NB4 (cell line): ENCODE measurements around the gene OOSP2.
A peak's percentile ranks its signal among the peaks of the same experiment; 100 is the strongest.
"Not testable (repeated sequence)": the region's sequence is repeated elsewhere in the genome, so short reads cannot be mapped to it uniquely, and the experiment has no call there.

ENCODE experiments used
- DNase-seq: peaks from one replicate; pipeline ENCODE4 v3.0.0; 2010; ENCODE audit warnings: low read depth
- H3K4me3 ChIP-seq: one replicate; pipeline ENCODE4 v1.5.1; 2011; ENCODE audit warnings: mild to moderate bottlenecking, low read depth, low read length, moderate library complexity
- MAX ChIP-seq: IDR thresholded peaks from 2 replicates; pipeline ENCODE4 v1.6.1; 2011; ENCODE audit warnings: low read depth, low read length
- MYC ChIP-seq: IDR thresholded peaks from 2 replicates; pipeline ENCODE4 v1.6.1; 2011; ENCODE audit warnings: low read depth, low read length
- POLR2A ChIP-seq: IDR thresholded peaks from 2 replicates; pipeline ENCODE4 v1.6.1; 2011; ENCODE audit warnings: mild to moderate bottlenecking; ENCODE audit not compliant: insufficient read length; ENCODE audit errors: extremely low read depth
- TF ChIP-seq, protein P1 (sequence below): IDR thresholded peaks from one replicate; pipeline ENCODE4 v1.5.1; 2012; ENCODE audit warnings: low read depth, low read length

Gene OOSP2

DNA sequence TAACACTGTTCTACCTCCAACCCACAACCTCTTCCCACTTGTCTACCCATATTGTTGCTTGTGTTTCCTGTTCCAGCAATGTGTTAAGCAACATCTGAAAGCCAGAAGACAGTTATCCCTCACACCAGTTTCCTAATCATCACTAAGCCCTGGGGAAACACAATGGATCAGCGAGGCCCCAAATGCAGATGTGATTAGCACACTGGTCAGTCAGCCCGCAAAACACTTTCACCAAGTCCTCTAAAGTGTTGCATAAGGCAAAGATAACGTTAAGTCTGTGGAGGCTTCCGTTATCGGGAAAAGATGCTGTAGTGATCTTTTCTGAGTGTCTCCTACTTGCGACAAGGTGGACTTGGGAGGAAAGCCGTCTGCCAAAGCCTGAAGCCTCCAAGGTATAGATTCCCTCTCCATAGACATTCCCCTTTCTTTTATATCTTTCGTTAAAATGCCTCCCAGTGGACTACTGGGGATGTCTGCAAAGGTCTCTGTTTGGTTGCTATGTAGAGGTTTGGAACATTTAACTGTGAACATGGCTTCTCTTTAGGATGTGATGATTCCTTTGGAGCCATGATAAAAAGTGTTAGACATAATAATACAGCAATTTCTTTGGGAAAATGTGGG lies 16.2 kb downstream of the OOSP2 start, which contains the start of gene MS4A3:
MS4A3 (plus strand) TSS at position 317 of the 621 bp plus-strand sequence. CDS start 4,496 bp downstream, outside the sequence.
- TF ChIP-seq POLR2A (no peak), MYC (peak; percentile 69; the same call in 1 of the 2 replicates), MAX (no peak)
- peak; percentile 99 for DNase-seq

GRCh38 chr11:60059052-60059451 lies 18.8 kb downstream of the OOSP2 start:
- peak; percentile 30 for DNase-seq
- peak overlapping the region; percentile 85 for H3K4me3 ChIP-seq
- TF ChIP-seq MAX (no peak), POLR2A (no peak), MYC (no peak)
- TF ChIP-seq, protein P1, sequence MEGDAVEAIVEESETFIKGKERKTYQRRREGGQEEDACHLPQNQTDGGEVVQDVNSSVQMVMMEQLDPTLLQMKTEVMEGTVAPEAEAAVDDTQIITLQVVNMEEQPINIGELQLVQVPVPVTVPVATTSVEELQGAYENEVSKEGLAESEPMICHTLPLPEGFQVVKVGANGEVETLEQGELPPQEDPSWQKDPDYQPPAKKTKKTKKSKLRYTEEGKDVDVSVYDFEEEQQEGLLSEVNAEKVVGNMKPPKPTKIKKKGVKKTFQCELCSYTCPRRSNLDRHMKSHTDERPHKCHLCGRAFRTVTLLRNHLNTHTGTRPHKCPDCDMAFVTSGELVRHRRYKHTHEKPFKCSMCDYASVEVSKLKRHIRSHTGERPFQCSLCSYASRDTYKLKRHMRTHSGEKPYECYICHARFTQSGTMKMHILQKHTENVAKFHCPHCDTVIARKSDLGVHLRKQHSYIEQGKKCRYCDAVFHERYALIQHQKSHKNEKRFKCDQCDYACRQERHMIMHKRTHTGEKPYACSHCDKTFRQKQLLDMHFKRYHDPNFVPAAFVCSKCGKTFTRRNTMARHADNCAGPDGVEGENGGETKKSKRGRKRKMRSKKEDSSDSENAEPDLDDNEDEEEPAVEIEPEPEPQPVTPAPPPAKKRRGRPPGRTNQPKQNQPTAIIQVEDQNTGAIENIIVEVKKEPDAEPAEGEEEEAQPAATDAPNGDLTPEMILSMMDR = no peak

More for the DNA sequence above, 16.2 kb downstream of the OOSP2 start, which contains the start of gene MS4A3:
- peak within 1 kb of the TSS; percentile 85 for H3K4me3 ChIP-seq

DNA sequence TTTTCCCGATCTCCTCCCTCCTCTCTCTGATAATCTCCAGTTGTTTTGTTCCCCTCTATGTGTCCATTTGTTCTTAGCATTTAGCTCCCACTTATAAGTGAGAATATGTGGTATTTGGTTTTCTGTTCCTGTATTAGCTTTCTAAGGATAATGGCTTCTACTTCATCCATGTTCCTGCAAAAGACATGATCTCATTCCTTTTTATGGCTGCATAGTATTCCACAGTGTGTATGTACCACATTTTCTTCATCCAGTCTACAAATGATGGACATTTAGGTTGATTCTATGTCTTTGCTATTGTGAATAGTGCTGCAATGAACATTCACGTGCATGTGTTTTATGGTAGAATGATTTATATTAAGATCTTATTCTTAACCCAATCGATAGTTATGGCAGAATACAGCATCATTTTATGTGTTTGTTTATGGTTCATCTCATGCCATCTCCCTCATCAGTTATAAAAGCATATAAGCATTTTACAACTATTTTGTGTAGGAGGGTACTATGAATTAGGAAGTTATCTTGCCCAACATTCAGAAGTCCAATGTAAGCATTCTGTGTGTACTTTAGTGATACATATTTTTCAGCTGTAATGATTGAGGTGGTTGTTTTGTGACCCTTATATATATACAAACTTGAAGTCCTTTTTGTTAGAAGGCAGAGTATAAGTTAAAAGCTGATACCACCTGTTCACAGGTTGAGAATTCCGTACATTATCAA lies 19.5 kb downstream of the OOSP2 start:
- peak; percentile 22 for DNase-seq
- TF ChIP-seq, protein P1 = no peak
- no peak for TF ChIP-seq MYC
- TF ChIP-seq MAX = no peak
- TF ChIP-seq POLR2A = no peak
- H3K4me3 ChIP-seq = peak overlapping the region; percentile 85

DNA sequence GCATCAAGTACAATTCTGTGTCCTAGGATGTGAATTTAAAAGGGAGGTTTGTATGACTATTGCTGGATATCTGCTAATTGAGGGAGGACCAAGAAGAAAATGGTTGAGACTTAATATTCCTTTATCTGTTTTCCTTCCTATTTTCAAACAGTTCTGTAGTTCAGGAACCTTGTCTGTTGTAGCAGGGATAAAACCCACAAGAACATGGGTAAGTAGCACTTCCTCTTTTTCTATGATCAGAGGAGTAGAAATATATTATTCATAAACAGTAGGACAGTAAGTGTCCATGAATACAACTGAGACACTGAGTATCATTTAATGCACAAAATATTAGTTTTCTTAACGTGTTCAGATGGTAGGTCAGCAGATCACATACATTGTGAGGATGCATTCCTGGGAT lies 23.9 kb downstream of the OOSP2 start:
- TF ChIP-seq MAX (no peak), POLR2A (no peak), MYC (no peak)
- TF ChIP-seq, protein P1 = no peak
- peak; percentile 70 for DNase-seq
- no peak overlapping the region for H3K4me3 ChIP-seq

DNA sequence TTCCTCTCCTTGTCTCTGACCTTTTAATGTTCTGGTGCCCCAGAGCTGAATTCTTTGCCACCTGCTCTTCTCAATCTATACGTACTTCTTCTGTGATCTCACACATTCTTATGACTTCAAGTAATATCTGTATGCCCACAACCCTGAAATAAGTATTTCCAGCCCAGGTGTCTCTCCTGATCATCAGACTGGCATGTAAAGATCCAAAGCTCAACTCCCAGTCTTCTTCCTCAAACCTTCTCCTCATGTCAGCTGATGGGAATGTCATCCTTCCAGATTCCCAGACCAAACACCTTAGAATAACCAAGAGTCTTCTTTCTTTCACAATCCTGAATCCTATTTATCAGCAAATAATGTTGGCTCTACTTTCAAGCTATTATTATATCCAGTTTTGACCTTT lies 25.6 kb downstream of the OOSP2 start:
- H3K4me3 ChIP-seq = no peak overlapping the region
- TF ChIP-seq, protein P1 = no peak
- TF ChIP-seq MAX (no peak), POLR2A (no peak), MYC (no peak)
- DNase-seq = no peak

- TF ChIP-seq, protein P1 = no peak
- TF ChIP-seq MYC (no peak), MAX (no peak), POLR2A (no peak)
- H3K4me3 ChIP-seq = no peak overlapping the region
- DNase-seq = no peak
These were observed 29.2 kb downstream of the OOSP2 start for GRCh38 chr11:60069450-60069849.

DNA sequence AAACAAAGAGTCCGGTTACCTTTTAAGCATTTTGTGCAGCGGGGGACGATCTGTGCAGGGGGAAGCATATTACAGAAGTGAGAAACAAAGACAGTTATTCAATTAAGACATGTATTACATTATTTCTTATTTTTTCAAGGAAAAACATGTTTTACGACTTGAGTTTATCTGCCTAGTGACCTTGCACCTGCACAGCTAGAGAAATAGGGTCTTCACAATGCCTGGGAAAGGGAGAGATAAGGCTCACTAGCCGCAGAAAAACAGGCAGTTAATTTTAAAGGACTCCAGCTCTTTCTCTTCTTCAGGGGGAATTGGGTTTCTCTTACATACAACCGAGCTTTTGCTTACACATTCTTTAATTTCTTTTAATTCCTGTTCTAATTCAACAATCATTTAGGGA lies 31.4 kb downstream of the OOSP2 start:
- not testable (repeated sequence) for DNase-seq, H3K4me3 ChIP-seq
